Mesenteric fat pad (tissue), 1 donor: ENCODE results near the gene SNRPD1. TPM values are rescaled to one million over a fixed set of nuclear protein-coding genes. Genes with fewer than 3 reads are reported as not detected.
A peak's percentile ranks its signal among the peaks of the same experiment; 100 is the strongest.
"Not testable (repeated sequence)": the region's sequence is repeated elsewhere in the genome, so short reads cannot be mapped to it uniquely, and the experiment has no call there.

Source experiments
- DNase-seq: peaks from one replicate; pipeline ENCODE4 v3.0.0-alpha.2; 2020; ENCODE audit warnings: low spot score
- long read RNA-seq: library from polyadenylated mRNA; unstranded; transcript quantifications from one replicate; pipeline ENCODE4 v2.0.0, GENCODE V29; 2020
- total RNA-seq: library from RNA; stranded (reverse); fragmentation: NEBNext Ultra II Directional; extraction: Animal tissue kit (Norgen Biotek cat#: 25700); gene quantifications from one replicate; pipeline ENCODE4 v1.2.1, GENCODE V29; 2021
- donor health status: DM: yes; HTN: yes; CAD: no.

The SNRPD1 gene
- total RNA-seq = 38.0 TPM
- long read RNA-seq, full-length matches to known transcripts = 70 of 82 reads
- long read RNA-seq, partial matches to known transcripts = 0 of 82 reads
- long read RNA-seq, other reads (novel, unspliced or antisense) = 12 of 82 reads

DNA sequence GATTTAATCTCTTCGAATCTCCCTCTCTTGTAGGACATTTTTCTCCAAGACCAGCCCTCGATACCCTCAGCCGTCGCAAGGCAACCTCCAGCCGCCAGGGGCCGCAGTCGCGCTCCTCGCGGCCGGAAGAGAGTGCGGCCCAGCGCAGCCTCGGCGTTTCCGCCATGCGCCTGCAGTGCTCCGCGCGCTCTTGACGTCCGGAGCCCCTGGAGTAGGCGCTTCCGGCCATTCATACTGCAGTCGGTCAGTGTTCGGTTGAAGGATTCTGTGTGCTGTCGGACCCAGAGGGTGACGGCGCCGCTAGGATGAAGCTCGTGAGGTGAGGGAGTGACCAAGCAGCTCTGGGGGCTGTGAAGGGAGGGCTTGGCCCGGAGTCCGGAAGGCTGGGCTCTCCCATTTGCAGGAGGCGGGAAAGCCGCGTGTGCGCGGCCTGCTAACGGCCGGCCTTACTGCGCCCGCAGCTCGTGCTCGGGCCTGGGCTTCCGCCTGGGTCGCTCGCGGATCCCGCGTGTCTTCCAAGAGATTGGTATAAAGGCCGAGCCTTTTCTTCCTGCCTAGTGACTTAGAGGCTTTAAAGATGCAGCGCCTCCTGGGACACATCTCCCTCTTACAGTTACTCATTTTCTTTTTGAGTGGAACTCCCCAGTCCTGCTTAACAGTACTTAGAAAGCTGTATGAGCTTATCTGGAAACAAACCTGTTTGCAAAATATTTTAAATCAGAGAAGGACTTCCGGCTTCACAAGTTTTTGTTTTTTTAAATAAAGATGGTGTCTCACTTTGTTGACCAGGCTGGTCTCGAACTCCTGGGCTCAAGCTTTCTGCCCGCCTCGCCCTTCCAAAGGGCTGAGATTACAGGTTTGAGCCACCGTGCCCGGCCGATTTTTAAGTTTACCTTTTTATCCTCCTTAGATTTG, at the start of gene SNRPD1:
TSS of gene SNRPD1 (plus strand) at position 190 of the 915 bp plus-strand sequence. CDS start at position 306, 116 bp downstream.
- DNase-seq = peak; percentile 97

DNA sequence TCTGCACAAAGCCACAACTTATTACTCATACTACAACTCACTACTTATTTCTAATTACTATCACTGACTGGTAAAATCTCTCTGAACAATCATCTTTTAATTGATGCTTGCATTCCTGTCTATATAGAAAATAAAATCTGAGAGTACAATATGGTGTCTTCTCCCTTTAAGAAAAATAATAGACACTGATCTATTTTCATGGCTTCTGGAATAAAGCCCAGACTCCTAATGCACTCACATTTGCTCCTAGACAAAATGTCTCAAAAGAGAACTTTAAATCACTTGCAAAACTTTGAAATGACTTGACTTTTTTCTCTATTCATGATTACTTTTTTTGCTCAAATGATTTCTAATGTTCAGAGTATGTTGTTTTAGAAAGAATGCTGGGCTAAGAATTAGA, 40.3 kb upstream of the SNRPD1 start:
- no peak for DNase-seq

DNA sequence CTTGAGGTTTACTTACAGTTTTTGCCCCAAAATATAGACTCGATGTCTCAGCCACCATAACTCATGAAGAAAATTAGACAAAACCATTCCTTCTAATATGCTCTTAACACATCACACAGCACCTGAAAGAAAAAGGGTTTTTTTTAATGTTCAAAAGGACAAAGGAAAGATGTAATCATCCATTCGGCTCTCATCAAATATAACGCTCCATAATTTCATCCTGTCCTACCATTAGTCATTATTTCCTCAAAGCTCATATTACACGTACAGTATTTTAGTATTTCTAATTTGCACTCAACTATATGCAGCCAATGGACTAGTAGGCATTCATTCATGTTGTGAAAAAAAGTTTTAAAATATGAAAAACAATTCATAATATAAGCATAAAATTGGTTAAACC, 36.5 kb upstream of the SNRPD1 start:
- no peak for DNase-seq

DNA sequence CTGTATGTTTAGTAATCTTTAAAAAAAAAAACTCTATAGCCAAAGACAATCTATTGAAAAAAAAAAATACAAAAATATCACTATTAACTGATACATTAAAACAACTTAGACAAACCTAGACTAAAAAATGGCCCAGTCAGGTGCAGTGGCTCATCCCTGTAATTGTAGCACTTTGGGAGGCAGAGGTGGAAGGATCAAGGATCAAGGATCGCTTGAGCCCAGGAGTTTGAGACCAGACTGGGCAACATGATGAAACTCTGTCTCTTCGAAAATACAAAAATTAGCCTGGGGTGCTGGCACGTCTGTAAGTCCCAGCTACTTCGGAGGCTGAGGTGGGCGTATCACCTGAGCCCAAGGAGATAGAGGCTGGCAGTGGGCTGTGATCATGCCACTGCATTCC, 27.7 kb upstream of the SNRPD1 start:
- no peak for DNase-seq

DNA sequence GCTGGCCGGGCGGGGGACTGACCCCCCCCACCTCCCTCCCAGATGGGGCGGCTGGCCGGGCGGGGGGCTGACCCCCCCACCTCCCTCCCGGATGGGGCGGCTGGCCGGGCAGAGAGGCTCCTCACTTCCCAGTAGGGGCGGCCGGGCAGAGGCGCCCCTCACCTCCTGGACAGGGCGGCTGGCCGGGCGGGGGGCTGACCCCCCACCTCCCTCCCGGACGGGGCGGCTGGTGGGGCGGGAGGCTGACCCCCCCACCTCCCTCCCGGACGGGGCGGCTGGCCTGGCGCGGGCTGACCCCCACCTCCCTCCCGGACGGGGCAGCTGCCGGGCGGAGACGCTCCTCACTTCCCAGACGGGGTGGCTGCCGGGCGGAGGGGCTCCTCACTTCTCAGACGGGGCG, 19.8 kb upstream of the SNRPD1 start:
- DNase-seq = not testable (repeated sequence)

DNA sequence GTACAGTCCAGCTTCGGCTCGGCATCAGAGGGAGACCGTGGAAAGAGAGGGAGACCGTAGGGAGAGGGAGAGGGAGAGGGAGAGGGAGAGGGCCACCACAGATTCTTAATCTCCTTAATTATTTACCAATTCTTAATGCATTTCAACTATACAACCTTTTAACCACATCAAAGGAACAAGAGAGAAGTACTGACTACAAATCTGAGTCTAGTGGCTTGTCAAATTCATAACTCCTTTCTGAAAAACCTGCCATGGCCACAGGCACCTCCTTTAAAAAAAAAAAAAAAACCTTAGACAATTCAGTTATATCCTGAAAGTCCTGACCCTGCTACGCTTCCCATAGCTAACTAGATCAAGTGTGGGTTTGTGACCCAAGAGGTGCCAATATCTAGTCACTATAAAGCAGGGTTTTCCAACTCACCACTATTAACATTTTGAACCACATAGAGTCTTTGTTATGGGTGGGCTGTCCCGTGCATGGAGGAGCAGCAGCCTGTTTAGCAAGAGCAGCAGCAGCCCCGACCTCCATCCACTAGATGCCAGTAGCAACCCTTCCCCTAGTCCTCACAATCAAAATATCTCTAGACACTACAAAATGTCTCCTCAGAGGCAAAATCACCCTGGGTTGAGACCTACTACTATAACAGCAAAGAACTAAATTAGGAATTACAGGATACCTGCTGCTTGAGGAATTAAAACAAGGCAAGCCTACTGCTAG, 18.4 kb upstream of the SNRPD1 start:
- no peak for DNase-seq

DNA sequence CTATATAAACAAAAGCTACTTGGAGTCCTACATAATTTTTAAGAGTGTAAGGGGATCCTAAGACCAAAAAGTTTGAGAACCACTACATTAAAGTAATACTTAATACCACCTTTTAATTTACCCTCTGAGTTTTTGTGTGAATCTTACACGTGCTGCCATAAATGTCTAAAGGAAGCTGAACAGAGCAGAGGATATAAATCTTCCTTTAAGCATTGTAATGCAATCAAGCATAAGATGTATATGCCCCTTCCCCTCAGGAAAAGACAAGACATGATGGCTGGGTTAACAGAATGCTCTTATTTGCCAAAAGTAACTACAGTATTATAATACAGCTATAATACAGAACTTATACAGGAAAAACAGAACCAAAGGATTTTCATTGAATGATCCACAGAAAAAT, 14.5 kb upstream of the SNRPD1 start:
- no peak for DNase-seq

DNA sequence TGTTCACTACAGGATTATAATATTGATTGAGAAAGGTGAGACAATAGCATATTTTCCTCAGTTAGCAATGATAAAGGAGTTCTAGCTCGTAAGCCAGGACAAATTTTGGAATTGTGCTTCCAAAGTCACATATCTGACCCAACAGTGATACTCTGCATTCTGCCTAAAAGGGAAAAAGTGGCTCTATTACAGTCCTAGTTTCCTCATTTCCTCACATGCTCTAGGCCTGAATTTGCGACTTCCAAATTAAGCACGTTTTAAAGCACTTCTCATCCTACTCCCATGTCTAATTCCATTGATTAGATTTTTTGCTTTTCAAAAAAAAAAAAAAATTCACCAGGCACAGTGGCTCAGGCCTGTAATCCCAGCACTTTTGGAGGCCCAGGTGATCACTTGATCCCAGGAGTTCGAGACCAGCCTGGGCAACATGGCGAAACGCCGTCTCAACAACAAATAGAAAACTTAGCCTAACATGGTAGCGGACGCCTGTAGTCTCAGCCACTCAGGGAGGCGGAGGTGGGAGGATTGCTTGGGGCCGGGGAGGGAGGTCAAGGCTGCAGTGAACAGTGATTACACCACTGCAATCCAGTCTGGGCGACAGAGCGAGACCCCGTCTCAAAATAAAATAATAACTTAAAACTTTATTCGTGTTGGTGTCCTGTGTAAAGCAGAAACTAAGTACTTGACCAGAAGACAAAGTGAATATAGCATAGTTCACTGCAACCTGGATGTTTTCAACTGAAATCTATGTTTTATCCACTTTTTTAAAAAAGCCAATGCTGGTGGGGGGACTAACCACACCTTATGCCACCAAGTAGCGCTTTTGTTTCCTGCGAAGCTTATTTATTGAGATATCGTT, 13.2 kb upstream of the SNRPD1 start:
- no peak for DNase-seq

DNA sequence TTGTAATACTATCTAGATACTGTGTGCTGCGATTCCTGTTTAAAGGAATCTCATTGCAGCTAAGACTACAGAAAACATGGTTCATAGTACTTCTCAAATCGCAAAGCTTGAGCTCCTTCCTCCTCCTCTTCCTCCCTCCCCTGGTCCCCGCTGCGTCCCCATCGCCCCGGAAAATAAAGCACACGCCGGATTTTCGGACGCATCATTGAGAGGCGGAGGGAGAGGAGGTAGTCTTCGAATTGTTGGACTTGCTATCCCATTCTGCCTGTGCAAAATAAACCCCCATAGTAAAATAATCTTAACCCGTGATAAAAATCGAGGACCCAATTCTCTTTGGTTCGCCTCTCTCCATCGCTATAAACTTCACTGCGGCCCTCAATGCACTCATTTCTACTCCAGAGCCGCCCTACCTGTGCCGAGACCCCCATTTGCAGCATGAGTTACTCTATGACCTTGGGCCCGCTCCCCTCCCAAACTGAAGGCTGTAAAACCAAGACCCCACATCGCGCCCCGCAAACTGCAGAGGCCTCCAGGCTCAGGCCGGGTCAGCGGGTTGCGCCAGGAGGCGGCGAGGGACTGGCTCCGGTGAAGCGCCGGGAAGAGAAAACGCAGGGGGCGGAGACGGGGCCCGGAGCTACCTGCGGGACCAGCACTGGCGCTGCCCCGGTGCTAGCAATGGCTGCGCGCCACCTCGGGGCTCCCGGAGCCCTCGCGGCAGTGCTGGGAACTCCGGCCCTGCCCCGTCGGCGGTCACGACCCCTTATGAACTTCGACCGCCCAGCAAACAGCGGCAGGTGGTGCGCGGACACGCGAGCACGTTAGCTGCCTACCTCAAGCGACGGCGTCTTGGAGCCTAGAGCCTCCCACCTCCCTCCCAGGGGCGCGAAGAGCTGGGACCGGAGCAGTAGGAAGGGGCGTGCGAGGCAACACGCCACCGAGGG, 12.3 kb upstream of the SNRPD1 start:
- DNase-seq = peak; percentile 91

DNA sequence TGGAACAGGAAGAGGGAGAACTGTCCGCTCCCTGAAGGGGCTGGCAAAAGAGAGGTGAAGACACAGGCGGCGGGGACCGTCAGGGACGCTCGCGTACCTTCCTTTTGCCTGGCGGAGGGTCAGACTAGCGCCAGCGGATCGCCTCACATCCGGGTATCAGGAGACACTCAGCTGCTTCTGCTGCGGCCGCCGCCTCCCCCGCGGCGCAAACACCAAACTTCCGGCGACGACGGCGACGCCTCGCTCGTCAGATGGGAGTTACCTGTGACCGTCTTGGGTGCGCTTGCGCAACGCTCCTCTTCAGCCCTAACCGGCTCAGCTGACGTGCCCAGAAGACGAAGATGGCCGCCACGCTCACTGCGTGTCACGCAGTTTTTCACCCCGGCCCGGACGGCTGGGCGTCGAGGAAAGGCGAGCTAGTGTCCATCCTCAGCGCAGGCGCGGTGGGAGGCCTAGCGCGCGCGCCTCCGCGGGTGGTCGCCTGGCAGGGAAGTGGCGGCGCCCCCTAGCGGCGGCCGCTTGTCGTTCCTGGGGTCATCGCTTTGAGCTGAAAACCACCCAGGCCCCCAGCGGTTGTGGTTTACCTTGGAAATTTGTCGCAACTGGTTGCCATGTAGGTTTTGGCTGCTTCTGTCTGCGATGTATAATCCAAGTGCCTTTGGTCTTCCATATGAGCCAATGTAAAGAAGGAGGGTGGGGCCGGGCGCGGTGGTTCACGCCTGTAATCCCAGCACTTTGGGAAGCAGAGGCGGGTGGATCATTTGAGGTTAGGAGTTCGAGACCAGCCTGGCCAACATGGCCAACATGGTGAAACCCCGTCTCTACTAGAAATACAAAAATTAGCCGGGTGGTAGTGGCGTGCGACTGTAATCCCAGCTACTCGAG, 11.3 kb upstream of the SNRPD1 start, which contains the start of gene ESCO1:
TSS of gene ESCO1 (minus strand) at position 179 of the 885 bp plus-strand sequence. CDS start 25,861 bp downstream, outside the sequence.
- DNase-seq = peak; percentile 98

DNA sequence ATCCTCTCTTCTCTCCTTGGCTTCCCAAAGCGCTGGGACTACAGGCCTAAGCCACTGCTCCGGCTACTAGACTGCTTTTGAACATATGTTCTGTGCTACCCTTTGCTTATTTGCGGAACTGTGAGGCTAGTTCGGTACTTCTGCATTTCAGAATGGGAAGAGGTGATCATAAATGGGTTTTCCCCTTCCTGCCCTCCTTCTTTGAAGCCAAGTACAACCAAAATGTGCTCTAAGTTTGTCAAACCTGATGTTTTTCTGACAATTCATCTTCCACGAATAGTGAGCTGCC, 9.9 kb upstream of the SNRPD1 start:
- no peak for DNase-seq

DNA sequence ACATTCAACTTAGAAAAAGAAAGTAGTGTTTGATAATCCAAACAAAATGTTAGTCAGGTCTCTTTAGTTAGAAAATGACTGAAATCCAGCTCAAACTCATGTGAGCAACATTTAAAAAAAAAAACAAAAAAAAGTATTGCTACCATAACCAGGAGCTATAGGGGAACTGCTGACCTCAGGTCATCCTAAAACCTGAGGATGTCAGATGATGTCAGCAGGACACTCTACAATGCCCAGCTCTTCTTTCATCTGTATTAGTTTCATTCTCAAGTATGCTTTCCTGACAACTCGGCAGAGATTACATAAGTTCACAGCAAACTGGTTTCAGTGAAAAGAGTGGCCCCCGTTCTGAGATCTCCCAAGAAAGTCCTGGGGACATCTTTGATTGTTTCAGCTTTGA, 7.4 kb upstream of the SNRPD1 start:
- no peak for DNase-seq

DNA sequence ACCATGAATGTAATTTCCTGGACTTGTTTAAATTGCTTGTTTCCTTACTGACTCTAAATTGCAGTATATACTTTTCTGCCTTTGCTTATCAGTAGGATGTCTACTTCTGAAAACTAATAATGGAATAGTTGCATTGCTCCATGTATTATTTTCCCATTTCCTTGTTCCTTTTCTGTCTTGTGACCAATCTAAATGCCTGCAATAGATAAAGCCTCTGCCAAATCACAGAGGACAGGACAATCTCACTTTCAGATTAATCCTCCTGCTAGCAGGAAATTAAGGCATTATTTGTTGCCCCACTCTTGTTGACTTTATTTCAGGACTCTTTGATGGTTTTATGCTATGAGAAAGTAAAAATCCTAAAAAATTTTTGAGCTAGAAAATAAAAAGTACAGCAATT, 6.9 kb upstream of the SNRPD1 start:
- no peak for DNase-seq

DNA sequence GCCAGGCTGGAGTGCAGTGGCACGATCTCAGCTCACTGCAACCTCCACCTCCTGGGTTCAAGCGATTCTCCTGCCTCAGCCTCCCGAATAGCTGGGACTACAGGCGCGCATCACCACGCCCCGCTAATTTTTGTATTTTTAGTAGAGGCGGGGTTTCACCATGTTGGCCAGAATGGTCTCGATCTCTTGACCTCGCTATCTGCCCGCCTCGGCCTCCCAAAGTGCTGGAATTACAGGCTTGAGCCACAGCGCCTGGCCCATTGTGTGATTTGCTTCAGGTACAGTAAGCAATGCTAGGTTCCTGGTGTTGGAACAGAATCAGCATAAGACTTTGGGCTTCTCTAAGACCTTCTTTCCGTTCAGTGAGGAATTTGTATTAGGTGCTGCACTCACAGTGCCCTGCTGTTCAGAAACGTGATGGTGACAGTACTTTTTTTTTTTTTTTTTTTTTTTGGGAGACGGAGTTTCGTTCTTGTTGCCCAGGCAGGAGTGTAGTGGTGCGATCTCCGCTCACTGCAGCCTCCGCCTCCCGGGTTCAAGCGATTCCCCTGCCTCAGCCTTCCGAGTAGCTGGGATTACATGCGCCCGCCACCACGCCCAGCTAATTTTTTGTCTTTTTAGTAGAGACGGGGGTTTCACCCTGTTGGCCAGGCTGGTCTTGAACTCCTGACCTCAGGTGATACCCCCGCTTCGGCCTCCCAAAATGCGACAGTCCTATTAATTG, 551 bp upstream of the SNRPD1 start:
- not testable (repeated sequence) for DNase-seq

DNA sequence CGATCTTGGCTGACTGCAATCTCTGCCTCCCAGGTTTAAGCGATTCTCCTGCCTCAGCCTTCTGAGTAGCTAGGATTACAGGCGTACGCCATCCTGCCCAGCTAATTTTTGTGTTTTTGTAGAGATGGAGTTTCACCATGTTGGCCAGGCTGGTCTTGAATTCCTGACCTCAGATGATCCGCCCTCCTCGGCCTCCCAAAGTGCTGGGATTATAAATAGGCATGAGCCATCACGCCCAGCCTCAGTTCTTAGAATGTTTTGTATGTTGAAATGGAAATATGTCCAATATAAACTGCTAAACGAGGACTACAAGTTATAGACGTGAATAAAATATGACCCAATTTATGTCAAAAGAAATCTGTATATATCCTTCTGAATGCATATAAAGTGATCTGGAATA, 9.5 kb downstream of the SNRPD1 start:
- DNase-seq = not testable (repeated sequence)

DNA sequence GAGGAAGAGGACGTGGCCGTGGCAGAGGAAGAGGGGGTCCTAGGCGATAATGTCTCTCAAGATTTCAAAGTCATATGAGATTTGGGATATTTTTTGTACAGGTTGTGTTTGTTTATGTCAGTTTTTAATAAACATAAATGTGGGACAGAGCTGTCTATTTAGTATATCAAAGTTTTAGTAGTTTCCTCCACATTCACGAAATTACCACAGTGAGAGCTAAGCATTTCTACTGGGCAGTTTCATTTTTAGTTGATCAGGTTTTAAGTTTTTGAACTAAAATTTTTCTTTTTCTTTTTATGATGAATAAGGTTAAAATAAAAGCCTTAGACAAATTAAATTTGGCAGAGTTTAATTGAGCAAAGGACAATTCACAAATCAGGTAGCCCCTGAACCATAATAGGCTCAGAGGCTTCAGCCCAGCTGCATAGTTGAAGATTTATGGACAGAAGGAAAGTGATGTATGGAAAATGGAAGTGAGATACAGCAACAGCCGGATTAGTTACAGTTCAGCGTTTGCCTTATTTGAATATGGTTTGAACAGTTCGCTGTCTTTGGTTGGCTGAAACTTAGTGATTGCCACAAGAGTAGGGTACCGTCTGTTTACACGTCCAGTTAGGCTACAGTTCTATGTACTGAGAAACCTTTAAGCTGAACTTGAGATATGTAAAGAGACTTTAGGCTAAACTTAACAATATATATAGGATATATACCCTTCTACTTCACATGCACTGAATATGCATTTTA, 17.1 kb downstream of the SNRPD1 start:
- no peak for DNase-seq

DNA sequence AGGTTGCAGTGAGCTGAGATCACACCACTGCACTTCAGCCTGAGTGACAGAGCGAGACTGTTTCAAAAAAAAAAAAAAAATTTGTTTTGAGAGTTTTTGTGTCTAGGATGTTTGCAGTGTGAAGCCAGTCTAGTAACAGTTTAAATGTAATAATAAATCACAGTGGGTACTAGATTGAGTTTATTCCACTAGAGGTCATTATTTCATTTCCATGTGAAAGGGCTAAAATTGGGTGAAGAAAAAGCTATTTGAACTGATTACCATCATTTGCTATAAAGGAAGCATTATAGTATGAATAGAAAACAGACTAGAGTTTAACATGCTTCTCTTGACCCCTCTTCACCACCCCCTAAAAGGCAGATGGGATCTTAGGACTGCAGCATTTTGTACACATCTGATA, 20.3 kb downstream of the SNRPD1 start:
- no peak for DNase-seq
